ENCODE measurements around the gene CDK15.
A peak's percentile ranks its signal among the peaks of the same experiment; 100 is the strongest.
"Not testable (repeated sequence)": the region's sequence is repeated elsewhere in the genome, so short reads cannot be mapped to it uniquely, and the experiment has no call there.

CDK15 gene

GRCh38 chr2:201806442-201807170 lies at the start of gene CDK15:
TSS of gene CDK15 (plus strand) at chr2:201806537. CDS start at chr2:201806665, 128 bp downstream.
- no peak for DNase-seq (ENCODE audit: low read depth in 2 of 2)

GRCh38 chr2:201758234-201758633 lies 48.1 kb upstream of the CDK15 start:
- DNase-seq (ENCODE audit: low read depth in 2 of 2) = no peak

- no peak for DNase-seq (ENCODE audit: low read depth in 2 of 2)
Measured at GRCh38 chr2:201758873-201759272, 47.5 kb upstream of the CDK15 start.

- no peak for DNase-seq (ENCODE audit: low read depth in 2 of 2)
Measured at GRCh38 chr2:201759567-201759966, 46.8 kb upstream of the CDK15 start.

GRCh38 chr2:201761101-201761500 lies 45.2 kb upstream of the CDK15 start:
- no peak for DNase-seq (ENCODE audit: low read depth in 2 of 2)

GRCh38 chr2:201764469-201764868 lies 41.9 kb upstream of the CDK15 start:
- DNase-seq (ENCODE audit: low read depth in 2 of 2) = not testable (repeated sequence)

GRCh38 chr2:201765799-201766198 lies 40.5 kb upstream of the CDK15 start:
- no peak for DNase-seq (ENCODE audit: low read depth in 2 of 2)

GRCh38 chr2:201768918-201769317 lies 37.4 kb upstream of the CDK15 start:
- DNase-seq (ENCODE audit: low read depth in 2 of 2) = no peak

- DNase-seq (ENCODE audit: low read depth in 2 of 2) = no peak
Measured at GRCh38 chr2:201769666-201770373, 36.5 kb upstream of the CDK15 start.

- DNase-seq (ENCODE audit: low read depth in 2 of 2) = no peak
Measured at GRCh38 chr2:201773990-201774389, 32.3 kb upstream of the CDK15 start.

GRCh38 chr2:201774546-201774945 lies 31.8 kb upstream of the CDK15 start:
- DNase-seq (ENCODE audit: low read depth in 2 of 2) = no peak

- no peak for DNase-seq (ENCODE audit: low read depth in 2 of 2)
Measured at GRCh38 chr2:201775326-201775725, 31.0 kb upstream of the CDK15 start.

- DNase-seq (ENCODE audit: low read depth in 2 of 2) = no peak
Measured at GRCh38 chr2:201777043-201777442, 29.3 kb upstream of the CDK15 start.

GRCh38 chr2:201777869-201778268 lies 28.5 kb upstream of the CDK15 start:
- no peak for DNase-seq (ENCODE audit: low read depth in 2 of 2)

GRCh38 chr2:201779901-201780673 lies 26.2 kb upstream of the CDK15 start:
- no peak for DNase-seq (ENCODE audit: low read depth in 2 of 2)

GRCh38 chr2:201780674-201781493 lies 25.5 kb upstream of the CDK15 start, which contains the start of gene ALS2:
TSS of gene ALS2 (minus strand) at chr2:201780933. CDS start at chr2:201768885, 12,048 bp downstream.
- peak; percentile 84 to 87 for DNase-seq (ENCODE audit: low read depth in 2 of 2)

GRCh38 chr2:201781557-201782051 lies 24.7 kb upstream of the CDK15 start:
- no peak for DNase-seq (ENCODE audit: low read depth in 2 of 2)

GRCh38 chr2:201784563-201784962 lies 21.8 kb upstream of the CDK15 start:
- DNase-seq (ENCODE audit: low read depth in 2 of 2) = no peak

GRCh38 chr2:201785135-201785534 lies 21.2 kb upstream of the CDK15 start:
- no peak for DNase-seq (ENCODE audit: low read depth in 2 of 2)

GRCh38 chr2:201786471-201786870 lies 19.9 kb upstream of the CDK15 start:
- DNase-seq (ENCODE audit: low read depth in 2 of 2) = no peak

- no peak for DNase-seq (ENCODE audit: low read depth in 2 of 2)
Measured at GRCh38 chr2:201788371-201788770, 18.0 kb upstream of the CDK15 start.

All from stimulated activated CD8-positive, alpha-beta memory T cell treated with anti-CD3 and anti-CD28 coated beads, Interleukin-15, amount 100 ng/mL, for 4 hours (primary cell).